Measurements from ENCODE around the gene ELAVL4.

- TF ChIP-seq POLR2A (IDR thresholded peaks at IDR 0.05; ENCODE audit: low read depth, low read length), result no peak
- no peak for TF ChIP-seq POLR2AphosphoS5 (IDR thresholded peaks at IDR 0.05; ENCODE audit: low read depth, low read length)
Observed at GRCh38 chr1:50177994-50178393, 69.3 kb downstream of the ELAVL4 start.
